ENCODE measurements around the gene GPRC6A.
A peak's percentile ranks its signal among the peaks of the same experiment; 100 is the strongest.

GPRC6A gene

GRCh38 chr6:116764961-116765841 is 63.7 kb downstream of the GPRC6A start, which contains the start of gene FAM162B:
Gene FAM162B, minus strand, starts transcription at chr6:116765719. Its CDS starts 143 bp downstream, at chr6:116765576.
- Histone ChIP-seq H3K27ac (peak within 1 kb of the TSS in 1 of 2 donors; percentile 22), H3K4me3 (peak within 1 kb of the TSS; percentile 73)
- no peak for DNase-seq (ENCODE audit: low spot score)
- TF ChIP-seq CTCF (IDR thresholded peaks at IDR 0.05), result no peak

- Histone ChIP-seq H3K27ac (no peak overlapping the region), H3K4me3 (peak overlapping the region; percentile 73)
- no peak for TF ChIP-seq CTCF (IDR thresholded peaks at IDR 0.05)
- no peak for DNase-seq (ENCODE audit: low spot score)
Measured at GRCh38 chr6:116764629-116764960, 64.3 kb downstream of the GPRC6A start.

GRCh38 chr6:116763906-116764628 is 64.8 kb downstream of the GPRC6A start:
- no peak overlapping the region for H3K27ac ChIP-seq

GRCh38 chr6:116763048-116763447 is 65.8 kb downstream of the GPRC6A start:
- no peak for TF ChIP-seq CTCF (IDR thresholded peaks at IDR 0.05)
- no peak overlapping the region for H3K27ac ChIP-seq
- H3K4me3 ChIP-seq, result no peak overlapping the region
- no peak for DNase-seq (ENCODE audit: low spot score)

More at GRCh38 chr6:116763906-116764628, 64.8 kb downstream of the GPRC6A start:
- DNase-seq (ENCODE audit: low spot score), result no peak
- peak overlapping the region; percentile 73 for H3K4me3 ChIP-seq
- TF ChIP-seq CTCF (IDR thresholded peaks at IDR 0.05), result no peak

- DNase-seq (ENCODE audit: low spot score), result no peak
- no peak for TF ChIP-seq CTCF (IDR thresholded peaks at IDR 0.05)
- Histone ChIP-seq H3K27ac (no peak overlapping the region), H3K4me3 (no peak overlapping the region)
Measured at GRCh38 chr6:116762235-116762634, 66.6 kb downstream of the GPRC6A start.

GRCh38 chr6:116761779-116762178 is 67.1 kb downstream of the GPRC6A start:
- no peak overlapping the region for H3K4me3 ChIP-seq
- TF ChIP-seq CTCF (IDR thresholded peaks at IDR 0.05), result no peak
- no peak overlapping the region for H3K27ac ChIP-seq
- DNase-seq (ENCODE audit: low spot score), result no peak

All from coronary artery (tissue), 2 donors.